Measurements from ENCODE around the gene TPK1. TPM values are rescaled to one million over a fixed set of nuclear protein-coding genes. Genes with fewer than 3 reads are reported as not detected.

Gene TPK1
- total RNA-seq, 5 donors from 2014 or later (not counting 1 experiment from before 2014, with no cell fraction given), result 19.1 to 31.6 (median 22.0) TPM

- H3K27me3 ChIP-seq (replicated peaks in 1 of 2; ENCODE audit: control insufficient read depth in 2 of 2, extremely low read depth in 1 of 2, insufficient read depth in 2 of 2, low read length in 1 of 2), result no peaks in the 10 kb centered on the region
- no CpG with 5 or more reads among the region's 2 CpGs for WGBS (ENCODE audit: insufficient coverage)
- Mint-ChIP-seq H3K4me1 (no peaks in the 10 kb centered on the region), H3K9me3 (peaks cover 4 to 14% (median 4%) of the 10 kb centered on the region in 3 donors), H3K27ac (no peak overlapping the region), H3K27me3 (no peaks in the 10 kb centered on the region), H3K36me3 (peaks cover 14% of the 10 kb centered on the region), H3K4me3 (no peak overlapping the region)
- ATAC-seq (replicated peaks in 1 of 4) (no peak), DNase-seq (no peak)
- no peak overlapping the region for H3K4me3 ChIP-seq (ENCODE audit: control insufficient read depth in 1 of 2, extremely low read depth in 1 of 2, low read length in 1 of 2)
- CTCF ChIA-PET, result no interaction called here
- no peak overlapping the region for H3K27ac ChIP-seq (ENCODE audit: low read length)
- H3K36me3 ChIP-seq (ENCODE audit: control insufficient read depth in 2 of 2, extremely low read depth in 1 of 2, insufficient read depth in 1 of 2, low read length in 1 of 2), result no peaks in the 10 kb centered on the region
- no peaks in the 10 kb centered on the region for H3K4me1 ChIP-seq (ENCODE audit: control insufficient read depth in 1 of 2, extremely low read depth in 1 of 2, insufficient read depth in 2 of 2, low read length in 2 of 2)
- no peaks in the 10 kb centered on the region for H3K9me3 ChIP-seq
- POLR2A ChIA-PET, result no interaction called here
These were observed 87.9 kb downstream of the TPK1 start for GRCh38 chr7:144747936-144748335.

GRCh38 chr7:144738708-144739314, 97.0 kb downstream of the TPK1 start:
- 74% methylated on average over 2 of the region's 5 CpGs for WGBS (ENCODE audit: insufficient coverage)
- Mint-ChIP-seq H3K4me3 (no peak overlapping the region), H3K36me3 (peaks cover 2% of the 10 kb centered on the region), H3K9me3 (peaks cover 0 to 3% (median 0%) of the 10 kb centered on the region in 3 donors), H3K27me3 (no peaks in the 10 kb centered on the region), H3K27ac (no peak overlapping the region), H3K4me1 (peaks cover 2 to 6% (median 6%) of the 10 kb centered on the region in 3 donors)
- Histone ChIP-seq H3K27me3 (replicated peaks in 1 of 2; ENCODE audit: control insufficient read depth in 2 of 2, extremely low read depth in 1 of 2, insufficient read depth in 2 of 2, low read length in 1 of 2) (no peaks in the 10 kb centered on the region), H3K4me3 (ENCODE audit: control insufficient read depth in 1 of 2, extremely low read depth in 1 of 2, low read length in 1 of 2) (no peak overlapping the region), H3K36me3 (ENCODE audit: control insufficient read depth in 2 of 2, extremely low read depth in 1 of 2, insufficient read depth in 1 of 2, low read length in 1 of 2) (no peaks in the 10 kb centered on the region), H3K9me3 (no peaks in the 10 kb centered on the region), H3K4me1 (ENCODE audit: control insufficient read depth in 1 of 2, extremely low read depth in 1 of 2, insufficient read depth in 2 of 2, low read length in 2 of 2) (no peaks in the 10 kb centered on the region), H3K27ac (ENCODE audit: low read length) (no peak overlapping the region)
- peak in 20 of 35 experiments; percentile 1 to 61 (median 10) for DNase-seq
- peak in 3 of 4 experiments; percentile 57 to 62 (median 58) for ATAC-seq (replicated peaks in 1 of 4)
- POLR2A ChIA-PET, result interaction anchor here in 1 of 2 donors (0.7 kb wide), 1 partner anchor 19 kb away, joined by 9 read pairs; no protein-coding TSS in a partner anchor
- CTCF ChIA-PET, result interaction anchor here (0.6 to 1.8 kb wide), 12 partner anchors 48 to 1200 kb away, joined by 3 to 10 read pairs (median 4); partner anchors contain the start of gene TPK1 (in 1 of the 2)

GRCh38 chr7:144738146-144738545, 97.7 kb downstream of the TPK1 start:
- POLR2A ChIA-PET, result no interaction called here

GRCh38 chr7:144736880-144737493, 98.9 kb downstream of the TPK1 start:
- ATAC-seq (replicated peaks in 1 of 4) (no peak), DNase-seq (no peak)
- Mint-ChIP-seq H3K9me3 (no peaks in the 10 kb centered on the region), H3K27me3 (no peaks in the 10 kb centered on the region), H3K4me3 (no peak overlapping the region), H3K27ac (no peak overlapping the region), H3K4me1 (peaks cover 2 to 6% (median 6%) of the 10 kb centered on the region in 3 donors), H3K36me3 (peaks cover 5% of the 10 kb centered on the region)
- Histone ChIP-seq H3K27ac (ENCODE audit: low read length) (no peak overlapping the region), H3K36me3 (ENCODE audit: control insufficient read depth in 2 of 2, extremely low read depth in 1 of 2, insufficient read depth in 1 of 2, low read length in 1 of 2) (no peaks in the 10 kb centered on the region), H3K4me3 (ENCODE audit: control insufficient read depth in 1 of 2, extremely low read depth in 1 of 2, low read length in 1 of 2) (no peak overlapping the region), H3K27me3 (replicated peaks in 1 of 2; ENCODE audit: control insufficient read depth in 2 of 2, extremely low read depth in 1 of 2, insufficient read depth in 2 of 2, low read length in 1 of 2) (no peaks in the 10 kb centered on the region), H3K9me3 (no peaks in the 10 kb centered on the region), H3K4me1 (ENCODE audit: control insufficient read depth in 1 of 2, extremely low read depth in 1 of 2, insufficient read depth in 2 of 2, low read length in 2 of 2) (no peaks in the 10 kb centered on the region)
- 56% methylated on average over 1 of the region's 1 CpG for WGBS (ENCODE audit: insufficient coverage)
- ChIA-PET CTCF (no interaction called here), POLR2A (no interaction called here)

More at GRCh38 chr7:144738146-144738545, 97.7 kb downstream of the TPK1 start:
- no peak overlapping the region for H3K4me3 ChIP-seq (ENCODE audit: control insufficient read depth in 1 of 2, extremely low read depth in 1 of 2, low read length in 1 of 2)
- H3K36me3 Mint-ChIP-seq, result no peaks in the 10 kb centered on the region
- H3K4me1 Mint-ChIP-seq, result peaks cover 2 to 6% (median 6%) of the 10 kb centered on the region in 3 donors
- no peaks in the 10 kb centered on the region for H3K4me1 ChIP-seq (ENCODE audit: control insufficient read depth in 1 of 2, extremely low read depth in 1 of 2, insufficient read depth in 2 of 2, low read length in 2 of 2)
- H3K4me3 Mint-ChIP-seq, result no peak overlapping the region
- no peaks in the 10 kb centered on the region for H3K9me3 Mint-ChIP-seq
- H3K27ac Mint-ChIP-seq, result no peak overlapping the region
- H3K27ac ChIP-seq (ENCODE audit: low read length), result no peak overlapping the region
- WGBS (ENCODE audit: insufficient coverage), result no CpG with 5 or more reads among the region's 3 CpGs
- ATAC-seq (replicated peaks in 1 of 4) (no peak), DNase-seq (no peak)
- H3K27me3 Mint-ChIP-seq, result no peaks in the 10 kb centered on the region
- H3K9me3 ChIP-seq, result no peaks in the 10 kb centered on the region
- H3K27me3 ChIP-seq (replicated peaks in 1 of 2; ENCODE audit: control insufficient read depth in 2 of 2, extremely low read depth in 1 of 2, insufficient read depth in 2 of 2, low read length in 1 of 2), result no peaks in the 10 kb centered on the region
- CTCF ChIA-PET, result interaction anchor here (0.6 to 1.8 kb wide), 9 partner anchors 48 to 1200 kb away, joined by 3 to 10 read pairs (median 4); partner anchors contain the start of gene TPK1 (in 1 of the 2)
- no peaks in the 10 kb centered on the region for H3K36me3 ChIP-seq (ENCODE audit: control insufficient read depth in 2 of 2, extremely low read depth in 1 of 2, insufficient read depth in 1 of 2, low read length in 1 of 2)

- peaks cover 2 to 6% (median 6%) of the 10 kb centered on the region in 3 donors for H3K4me1 Mint-ChIP-seq
- ChIA-PET POLR2A (no interaction called here), CTCF (interaction anchor here in 1 of 2 donors (0.7 kb wide), 1 partner anchor 26 kb away, joined by 3 read pairs; no protein-coding TSS in a partner anchor)
- Histone ChIP-seq H3K9me3 (no peaks in the 10 kb centered on the region), H3K27me3 (replicated peaks in 1 of 2; ENCODE audit: control insufficient read depth in 2 of 2, extremely low read depth in 1 of 2, insufficient read depth in 2 of 2, low read length in 1 of 2) (no peaks in the 10 kb centered on the region), H3K27ac (ENCODE audit: low read length) (no peak overlapping the region), H3K4me1 (ENCODE audit: control insufficient read depth in 1 of 2, extremely low read depth in 1 of 2, insufficient read depth in 2 of 2, low read length in 2 of 2) (no peaks in the 10 kb centered on the region), H3K4me3 (ENCODE audit: control insufficient read depth in 1 of 2, extremely low read depth in 1 of 2, low read length in 1 of 2) (no peak overlapping the region), H3K36me3 (ENCODE audit: control insufficient read depth in 2 of 2, extremely low read depth in 1 of 2, insufficient read depth in 1 of 2, low read length in 1 of 2) (no peaks in the 10 kb centered on the region)
- ATAC-seq (replicated peaks in 1 of 4) (no peak), DNase-seq (no peak)
- H3K9me3 Mint-ChIP-seq, result no peaks in the 10 kb centered on the region
- 67% methylated on average over 3 of the region's 8 CpGs for WGBS (ENCODE audit: insufficient coverage)
- no peak overlapping the region for H3K27ac Mint-ChIP-seq
- peaks cover 10% of the 10 kb centered on the region for H3K36me3 Mint-ChIP-seq
- no peaks in the 10 kb centered on the region for H3K27me3 Mint-ChIP-seq
- H3K4me3 Mint-ChIP-seq, result no peak overlapping the region
These were observed 100.2 kb downstream of the TPK1 start for GRCh38 chr7:144735505-144736276.

- Mint-ChIP-seq H3K4me3 (no peak overlapping the region), H3K27me3 (no peaks in the 10 kb centered on the region), H3K9me3 (no peaks in the 10 kb centered on the region), H3K27ac (no peak overlapping the region), H3K4me1 (peaks cover 0 to 5% (median 1%) of the 10 kb centered on the region in 3 donors), H3K36me3 (peaks cover 20% of the 10 kb centered on the region)
- Histone ChIP-seq H3K27ac (ENCODE audit: low read length) (no peak overlapping the region), H3K9me3 (no peaks in the 10 kb centered on the region), H3K4me1 (ENCODE audit: control insufficient read depth in 1 of 2, extremely low read depth in 1 of 2, insufficient read depth in 2 of 2, low read length in 2 of 2) (no peaks in the 10 kb centered on the region), H3K36me3 (ENCODE audit: control insufficient read depth in 2 of 2, extremely low read depth in 1 of 2, insufficient read depth in 1 of 2, low read length in 1 of 2) (no peaks in the 10 kb centered on the region), H3K4me3 (ENCODE audit: control insufficient read depth in 1 of 2, extremely low read depth in 1 of 2, low read length in 1 of 2) (no peak overlapping the region), H3K27me3 (replicated peaks in 1 of 2; ENCODE audit: control insufficient read depth in 2 of 2, extremely low read depth in 1 of 2, insufficient read depth in 2 of 2, low read length in 1 of 2) (no peaks in the 10 kb centered on the region)
- ATAC-seq (replicated peaks in 1 of 4) (no peak), DNase-seq (no peak)
- ChIA-PET POLR2A (no interaction called here), CTCF (interaction anchor here in 1 of 2 donors (0.6 kb wide), 1 partner anchor 102 kb away, joined by 5 read pairs; no protein-coding TSS in a partner anchor)
- no CpG with 5 or more reads among the region's 6 CpGs for WGBS (ENCODE audit: insufficient coverage)
These were observed 104.0 kb downstream of the TPK1 start for GRCh38 chr7:144731661-144732351.

Data from T-cell (primary cell).